SK-N-MC (cell line): Measurements from ENCODE around the gene ADAM15.
A peak's percentile ranks its signal among the peaks of the same experiment; 100 is the strongest.

Experiments used
- DNase-seq: peaks from one replicate; pipeline ENCODE4 v3.0.0-alpha.2; 2011; ENCODE audit warnings: low read depth, low spot score
- H3K27ac ChIP-seq: fragments of 200-600 bp; sonication (generic); 2 replicates; pipeline ENCODE4 v1.5.1; 2016; ENCODE audit warnings: mixed run types
- H3K36me3 ChIP-seq: fragments of 200-600 bp; sonication (generic); 2 replicates; pipeline ENCODE4 v1.6.1; 2017; ENCODE audit warnings: antibody characterized with exemption, low read length, mixed read lengths; ENCODE audit not compliant: insufficient read depth
- H3K4me3 ChIP-seq: fragments of 200-600 bp; sonication (generic); 2 replicates; pipeline ENCODE4 v1.5.1; 2016
- H3K9ac ChIP-seq: fragments of 200-600 bp; sonication (generic); 2 replicates; pipeline ENCODE4 v1.8.0; 2017; ENCODE audit warnings: mixed run types, mixed read lengths; ENCODE audit not compliant: insufficient read length
- H3K9me3 ChIP-seq: fragments of 200-600 bp; sonication (generic); 2 replicates; pipeline ENCODE4 v1.6.1; 2017; ENCODE audit warnings: low read depth, mild to moderate bottlenecking, antibody characterized with exemption, low read length, moderate library complexity, mixed read lengths
- EZH2 ChIP-seq: fragments of 200-600 bp; sonication (generic); IDR thresholded peaks from one replicate; pipeline ENCODE4 v1.6.1; 2017; ENCODE audit warnings: antibody characterized with exemption
- FOXP2 ChIP-seq: optimal IDR thresholded peaks from 2 replicates; pipeline ENCODE3; 2011; ENCODE audit warnings: mild to moderate bottlenecking, moderate library complexity; ENCODE audit not compliant: insufficient read depth; ENCODE audit errors: extremely low read length, control extremely low read depth
- POLR2AphosphoS5 ChIP-seq: IDR thresholded peaks from 2 replicates; pipeline ENCODE4 v1.6.1; 2012; ENCODE audit warnings: mild to moderate bottlenecking, low read depth, low read length, borderline replicate concordance

Gene ADAM15

DNA sequence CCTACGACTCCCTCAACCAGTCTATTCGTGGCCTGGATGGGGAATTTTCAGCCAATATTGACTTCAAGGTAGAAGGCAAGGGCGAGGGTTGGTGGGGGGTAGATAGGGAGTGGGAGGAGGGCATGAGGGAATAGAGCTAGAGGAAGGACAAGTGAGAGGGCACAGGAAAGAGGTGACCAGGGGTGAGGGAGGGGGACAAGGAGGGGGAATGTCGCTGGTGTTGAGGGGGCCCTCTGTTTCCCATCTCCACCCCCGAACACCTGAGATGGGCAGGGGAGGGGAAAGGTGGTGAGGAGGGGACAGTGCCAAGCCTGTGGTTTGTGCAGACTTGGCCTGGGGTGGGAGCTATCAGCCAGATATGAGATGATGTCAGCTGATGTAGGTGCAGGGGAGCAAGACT lies 8.3 kb upstream of the ADAM15 start:
- no peak for TF ChIP-seq EZH2
- no peak overlapping the region for H3K4me3 ChIP-seq
- H3K9me3 ChIP-seq: no peaks in the 10 kb centered on the region
- no peak for DNase-seq
- H3K36me3 ChIP-seq: no peaks in the 10 kb centered on the region
- H3K9ac ChIP-seq: no peak overlapping the region
- H3K27ac ChIP-seq: no peak overlapping the region

GRCh38 chr1:155043301-155043702 lies 7.8 kb upstream of the ADAM15 start:
- H3K27ac ChIP-seq: no peak overlapping the region
- no peak for DNase-seq
- no peak for TF ChIP-seq FOXP2
- TF ChIP-seq POLR2AphosphoS5: no peak
- no peak for TF ChIP-seq EZH2

DNA sequence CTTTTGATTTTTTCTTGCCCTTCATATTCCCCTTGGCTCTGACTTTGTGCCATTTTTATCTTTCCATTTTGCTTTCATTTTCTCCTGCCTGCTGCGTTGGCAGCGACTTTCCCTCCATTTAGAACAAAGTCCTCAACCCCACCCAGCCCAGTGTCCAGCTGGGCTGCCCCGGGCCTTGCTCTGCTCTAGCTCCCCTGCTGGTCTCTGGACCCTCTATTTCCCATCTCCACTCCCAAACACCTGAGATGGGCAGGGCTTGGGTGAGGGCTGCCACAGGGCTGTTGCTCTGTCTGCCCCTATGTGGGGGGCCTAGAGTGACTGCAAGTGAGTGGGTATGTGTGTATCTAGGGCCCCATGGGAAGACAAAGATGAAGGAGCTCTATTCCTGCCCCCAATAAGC lies 7.3 kb upstream of the ADAM15 start:
- Histone ChIP-seq H3K36me3 (no peaks in the 10 kb centered on the region), H3K9me3 (no peaks in the 10 kb centered on the region), H3K9ac (no peak overlapping the region), H3K27ac (no peak overlapping the region), H3K4me3 (no peak overlapping the region)
- no peak for DNase-seq
- no peak for TF ChIP-seq POLR2AphosphoS5
- no peak for TF ChIP-seq FOXP2
- no peak for TF ChIP-seq EZH2

More at GRCh38 chr1:155043301-155043702, 7.8 kb upstream of the ADAM15 start:
- H3K9ac ChIP-seq: no peak overlapping the region
- H3K36me3 ChIP-seq: no peaks in the 10 kb centered on the region
- H3K9me3 ChIP-seq: no peaks in the 10 kb centered on the region
- H3K4me3 ChIP-seq: no peak overlapping the region

DNA sequence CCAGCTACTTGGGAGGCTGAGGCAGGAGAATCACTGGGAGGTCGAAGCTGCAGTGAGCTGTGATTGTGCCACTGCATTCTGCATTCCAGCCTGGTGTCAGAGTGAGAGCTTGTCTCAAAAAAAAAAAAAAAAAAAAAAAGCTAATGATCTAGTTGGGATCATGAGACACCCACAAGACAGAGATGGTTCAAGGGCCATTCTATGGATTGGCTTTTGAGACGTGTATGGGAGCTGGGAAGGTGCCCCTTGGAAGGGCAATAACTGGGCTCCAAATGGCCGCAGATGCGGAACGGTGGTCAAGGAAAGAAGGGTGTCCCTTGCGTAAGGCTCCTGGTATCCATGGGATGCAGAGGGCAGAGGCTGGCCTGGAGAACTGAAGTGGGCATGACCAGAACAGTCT lies 6.8 kb upstream of the ADAM15 start:
- Histone ChIP-seq H3K36me3 (no peaks in the 10 kb centered on the region), H3K9ac (no peak overlapping the region), H3K9me3 (no peaks in the 10 kb centered on the region), H3K27ac (no peak overlapping the region), H3K4me3 (no peak overlapping the region)
- no peak for DNase-seq
- TF ChIP-seq FOXP2 (no peak), POLR2AphosphoS5 (no peak), EZH2 (no peak)

- Histone ChIP-seq H3K27ac (no peak overlapping the region), H3K36me3 (no peaks in the 10 kb centered on the region), H3K4me3 (no peak overlapping the region), H3K9ac (no peak overlapping the region), H3K9me3 (no peaks in the 10 kb centered on the region)
- no peak for DNase-seq
- TF ChIP-seq EZH2 (no peak), FOXP2 (no peak), POLR2AphosphoS5 (no peak)
Measured at GRCh38 chr1:155044812-155045657, 6.1 kb upstream of the ADAM15 start.

GRCh38 chr1:155048449-155049334 lies 2.4 kb upstream of the ADAM15 start:
- no peak for DNase-seq
- no peaks in the 10 kb centered on the region for H3K36me3 ChIP-seq
- H3K4me3 ChIP-seq: no peak overlapping the region
- H3K27ac ChIP-seq: no peak overlapping the region
- TF ChIP-seq EZH2 (no peak), POLR2AphosphoS5 (no peak)
- no peak overlapping the region for H3K9ac ChIP-seq
- no peaks in the 10 kb centered on the region for H3K9me3 ChIP-seq

DNA sequence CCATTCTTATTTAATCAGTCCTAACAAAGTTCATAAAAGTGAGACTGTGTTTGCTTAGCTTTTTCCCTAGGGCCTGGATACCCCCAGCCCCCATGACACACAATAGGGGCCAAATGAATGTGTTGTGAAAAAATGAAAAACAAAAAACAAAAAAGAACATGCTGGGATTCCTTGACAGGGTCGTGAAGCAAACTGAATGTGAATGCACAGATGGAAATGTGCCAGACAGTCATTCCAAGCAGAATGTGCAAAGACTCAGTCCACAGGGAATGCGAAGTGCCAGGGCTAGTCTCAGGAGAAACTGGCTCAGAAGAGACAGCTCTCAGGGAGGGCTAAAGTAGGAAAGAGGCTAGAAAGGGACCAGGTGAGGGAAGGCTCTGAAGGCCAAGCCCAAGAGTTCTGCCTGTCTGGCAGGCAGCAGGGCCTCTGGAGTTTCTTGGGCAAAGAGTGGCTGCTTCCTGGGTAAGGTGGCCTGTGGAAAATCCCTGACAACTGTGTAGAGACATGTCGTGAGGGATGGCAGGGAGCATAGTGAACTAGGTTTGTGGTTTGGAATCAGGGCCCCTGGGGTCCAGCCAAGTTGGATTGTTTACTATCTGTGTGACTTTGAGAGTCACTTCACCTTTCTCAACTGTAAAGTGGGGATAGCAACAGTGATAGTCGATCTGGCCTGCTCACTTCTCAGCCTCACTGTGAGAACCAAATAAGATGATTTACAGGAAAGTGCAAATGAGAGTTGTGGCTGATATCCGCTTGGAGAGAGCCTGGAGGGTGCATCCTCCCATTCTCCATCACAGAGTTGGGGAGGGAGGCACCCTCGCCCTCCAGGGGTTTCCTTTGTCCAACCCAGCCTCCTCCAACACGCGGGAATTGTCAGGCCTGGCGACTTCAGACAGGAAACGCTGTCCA lies 1.2 kb upstream of the ADAM15 start:
- peak overlapping the region; percentile 85 for H3K27ac ChIP-seq
- H3K4me3 ChIP-seq: peak overlapping the region; percentile 97
- DNase-seq: no peak
- TF ChIP-seq POLR2AphosphoS5: no peak
- no peak for TF ChIP-seq EZH2
- TF ChIP-seq FOXP2: no peak
- no peaks in the 10 kb centered on the region for H3K36me3 ChIP-seq
- no peaks in the 10 kb centered on the region for H3K9me3 ChIP-seq
- H3K9ac ChIP-seq: peak overlapping the region; percentile 76

DNA sequence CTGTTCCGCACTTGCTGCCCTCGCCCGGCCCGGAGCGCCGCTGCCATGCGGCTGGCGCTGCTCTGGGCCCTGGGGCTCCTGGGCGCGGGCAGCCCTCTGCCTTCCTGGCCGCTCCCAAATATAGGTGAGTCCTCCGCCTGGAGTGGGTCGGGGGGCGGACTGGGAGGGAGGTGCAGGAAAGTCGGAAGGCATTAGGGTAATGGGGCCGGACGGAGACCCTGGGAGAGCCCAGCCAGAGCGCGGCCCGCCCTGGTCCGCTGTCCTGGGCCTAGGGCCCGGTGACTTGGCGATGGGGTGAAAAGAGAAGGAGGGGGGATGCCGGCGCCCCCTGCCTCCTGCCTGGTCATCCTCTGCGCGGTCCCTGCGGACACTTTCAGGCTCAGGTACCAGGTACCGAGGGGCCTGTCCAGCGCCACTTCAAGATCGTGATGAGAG lies 243 bp downstream of the ADAM15 start:
- H3K27ac ChIP-seq: no peak overlapping the region

More for the DNA sequence above, 243 bp downstream of the ADAM15 start:
- TF ChIP-seq FOXP2 (no peak), EZH2 (no peak), POLR2AphosphoS5 (peak; percentile 13; the same call in 1 of the 2 replicates)
- peak overlapping the region; percentile 75 for H3K9ac ChIP-seq
- no peaks in the 10 kb centered on the region for H3K36me3 ChIP-seq
- H3K9me3 ChIP-seq: no peaks in the 10 kb centered on the region
- H3K4me3 ChIP-seq: peak overlapping the region; percentile 97
- DNase-seq: no peak
